GM23248 (cell line): ENCODE measurements around the gene REXO1. TPM values are rescaled to one million over a fixed set of nuclear protein-coding genes. Genes with fewer than 3 reads are reported as not detected.
"Not testable (repeated sequence)": the region's sequence is repeated elsewhere in the genome, so short reads cannot be mapped to it uniquely, and the experiment has no call there.

Experiments used
- DNase-seq: peaks from one replicate; pipeline ENCODE4 v3.0.0-alpha.2; 2015
- H2AFZ ChIP-seq: fragments of 200-600 bp; sonication (generic); 2 replicates; pipeline ENCODE4 v1.6.1; 2016; ENCODE audit warnings: antibody characterized with exemption
- H3F3A ChIP-seq: fragments of 200-600 bp; sonication (generic); 2 replicates; pipeline ENCODE4 v1.6.1; 2016; ENCODE audit warnings: mild to moderate bottlenecking, antibody characterized with exemption, mixed run types; ENCODE audit not compliant: insufficient read depth
- H3K27ac ChIP-seq: fragments of 200-600 bp; sonication (generic); 2 replicates; pipeline ENCODE4 v1.5.1; 2016; ENCODE audit warnings: mild to moderate bottlenecking
- H3K27me3 ChIP-seq: fragments of 200-600 bp; sonication (generic); replicated peaks from 2 replicates; pipeline ENCODE4 v1.6.1; 2016; ENCODE audit warnings: mild to moderate bottlenecking; ENCODE audit not compliant: insufficient read depth
- H3K36me3 ChIP-seq: fragments of 200-600 bp; sonication (generic); 2 replicates; pipeline ENCODE4 v1.6.1; 2016; ENCODE audit warnings: low read depth, mild to moderate bottlenecking
- H3K4me1 ChIP-seq: fragments of 200-600 bp; sonication (generic); 2 replicates; pipeline ENCODE4 v1.6.1; 2016; ENCODE audit warnings: mild to moderate bottlenecking; ENCODE audit not compliant: insufficient read depth
- H3K4me2 ChIP-seq: fragments of 200-600 bp; sonication (generic); one replicate; pipeline ENCODE4 v1.6.1; 2016; ENCODE audit warnings: mild to moderate bottlenecking; ENCODE audit not compliant: unreplicated experiment
- H3K4me3 ChIP-seq: fragments of 200-600 bp; sonication (generic); 2 replicates; pipeline ENCODE4 v1.5.1; 2016; ENCODE audit warnings: mild to moderate bottlenecking
- H3K79me2 ChIP-seq: fragments of 200-600 bp; sonication (generic); 2 replicates; pipeline ENCODE4 v1.6.1; 2016; ENCODE audit warnings: mild to moderate bottlenecking; ENCODE audit not compliant: insufficient read depth
- H3K9ac ChIP-seq: fragments of 200-600 bp; sonication (generic); 2 replicates; pipeline ENCODE4 v1.6.1; 2016; ENCODE audit warnings: mild to moderate bottlenecking
- H3K9me2 ChIP-seq: fragments of 200-600 bp; sonication (generic); 2 replicates; pipeline ENCODE4 v1.6.1; 2016; ENCODE audit warnings: mixed run types, mild to moderate bottlenecking, moderate library complexity; ENCODE audit not compliant: insufficient read depth
- H3K9me3 ChIP-seq: fragments of 200-600 bp; sonication (generic); one replicate; pipeline ENCODE4 v1.6.1; 2017; ENCODE audit warnings: low read depth
- H4K20me1 ChIP-seq: fragments of 200-600 bp; sonication (generic); 2 replicates; pipeline ENCODE4 v1.6.0; 2016; ENCODE audit not compliant: insufficient read depth
- EZH2 ChIP-seq: fragments of 200-600 bp; sonication (generic); IDR thresholded peaks from 2 replicates; pipeline ENCODE4 v1.6.1; 2018; ENCODE audit warnings: antibody characterized with exemption, mild to moderate bottlenecking; ENCODE audit not compliant: insufficient read depth, poor library complexity, severe bottlenecking
- EZH2phosphoT487 ChIP-seq: fragments of 200-600 bp; sonication (generic); IDR thresholded peaks from 2 replicates; pipeline ENCODE4 v1.6.1; 2018; ENCODE audit warnings: antibody characterized with exemption, moderate library complexity, mild to moderate bottlenecking, low read depth; ENCODE audit not compliant: insufficient read depth
- WGBS, 2 experiments: methylation state at CpG; one replicate each; pipeline ENCODE4 v1.1.6; 2015 to 2017; ENCODE audit warnings: low lambda C conversion rate in 2 of 2, low coverage in 1 of 2; ENCODE audit errors: missing lambda C conversion rate in 2 of 2; 5-methylcytosine and 5-hydroxymethylcytosine counted together
- in situ Hi-C: fragments of 300-500 bp; cut with MboI; formaldehyde crosslinking; loops from 2 replicates; pipeline ENCODE4 v1.15.0; 2020
- polyA plus RNA-seq: library from polyadenylated mRNA; unstranded; fragments of >200 nt; fragmentation: Nextera tagmentation; extraction: Ambion mirVana; gene quantifications from 2 replicates; pipeline ENCODE4 v1.2.1, GENCODE V29; 2016
- total RNA-seq: library from RNA; depleted of rRNA; stranded (reverse); fragments of >200 nt; shearing (Covaris generic); gene quantifications from 2 replicates; pipeline ENCODE4 v1.2.3, GENCODE V29; 2014

REXO1 gene
- total and polyA plus RNA-seq, 2 experiments from 2014 or later = 4.9 to 5.2 TPM

DNA sequence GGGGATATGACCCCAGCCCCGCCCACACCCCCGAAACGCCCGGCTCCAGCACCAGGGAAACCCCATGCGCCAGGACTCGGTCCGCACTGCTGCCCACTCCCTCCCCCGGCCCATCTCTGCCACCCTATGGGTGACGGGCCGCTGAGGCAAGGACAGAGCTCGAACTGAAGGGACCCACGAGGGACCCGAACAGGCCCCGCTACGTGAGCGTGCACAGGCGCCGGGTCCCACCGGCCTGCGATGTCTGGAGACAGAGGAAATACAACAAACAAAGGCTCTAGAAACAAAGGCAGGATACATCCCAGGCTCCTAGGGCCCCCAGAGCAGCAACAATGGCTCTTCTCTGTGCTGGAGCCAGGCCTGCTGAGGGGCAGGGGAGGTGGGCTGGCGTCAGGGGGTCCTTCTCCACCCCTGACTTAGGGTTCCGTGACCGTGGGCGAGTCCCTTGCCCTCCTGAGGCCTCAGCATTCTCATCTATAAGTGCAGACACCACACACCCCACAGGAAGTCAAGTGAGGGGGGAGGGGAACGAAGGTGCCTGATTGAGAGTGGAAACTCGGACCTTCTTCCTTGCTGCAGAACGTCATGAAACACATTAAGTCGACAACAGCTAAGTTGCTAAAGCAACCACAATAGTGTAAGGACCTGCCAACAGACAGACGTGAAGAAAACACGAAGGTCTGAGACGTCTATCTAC is 34.0 kb upstream of the REXO1 start:
- H3K9ac ChIP-seq = no peak overlapping the region
- H3K36me3 ChIP-seq = no peaks in the 10 kb centered on the region
- peak overlapping the region; percentile 18 for H3K4me2 ChIP-seq
- 0 out of 2 replicates have a peak, but pooled peaks cover 4% of the 10 kb centered on the region for H4K20me1 ChIP-seq
- H3K79me2 ChIP-seq = peaks cover 53% of the 10 kb centered on the region
- TF ChIP-seq EZH2 = no peak
- TF ChIP-seq EZH2phosphoT487 = no peak
- H2AFZ ChIP-seq = no peak overlapping the region
- H3K9me3 ChIP-seq = no peaks in the 10 kb centered on the region
- H3K27ac ChIP-seq = no peak overlapping the region
- no peak overlapping the region for H3K4me3 ChIP-seq
- no peaks in the 10 kb centered on the region for H3F3A ChIP-seq
- no peaks in the 10 kb centered on the region for H3K9me2 ChIP-seq
- in situ Hi-C loops = no loop called here
- no peak for DNase-seq
- H3K4me1 ChIP-seq = peaks cover 17% of the 10 kb centered on the region
- no peaks in the 10 kb centered on the region for H3K27me3 ChIP-seq
- WGBS, 2 experiments = 71 to 74% methylated on average over 28 to 31 of the region's 31 CpGs

DNA sequence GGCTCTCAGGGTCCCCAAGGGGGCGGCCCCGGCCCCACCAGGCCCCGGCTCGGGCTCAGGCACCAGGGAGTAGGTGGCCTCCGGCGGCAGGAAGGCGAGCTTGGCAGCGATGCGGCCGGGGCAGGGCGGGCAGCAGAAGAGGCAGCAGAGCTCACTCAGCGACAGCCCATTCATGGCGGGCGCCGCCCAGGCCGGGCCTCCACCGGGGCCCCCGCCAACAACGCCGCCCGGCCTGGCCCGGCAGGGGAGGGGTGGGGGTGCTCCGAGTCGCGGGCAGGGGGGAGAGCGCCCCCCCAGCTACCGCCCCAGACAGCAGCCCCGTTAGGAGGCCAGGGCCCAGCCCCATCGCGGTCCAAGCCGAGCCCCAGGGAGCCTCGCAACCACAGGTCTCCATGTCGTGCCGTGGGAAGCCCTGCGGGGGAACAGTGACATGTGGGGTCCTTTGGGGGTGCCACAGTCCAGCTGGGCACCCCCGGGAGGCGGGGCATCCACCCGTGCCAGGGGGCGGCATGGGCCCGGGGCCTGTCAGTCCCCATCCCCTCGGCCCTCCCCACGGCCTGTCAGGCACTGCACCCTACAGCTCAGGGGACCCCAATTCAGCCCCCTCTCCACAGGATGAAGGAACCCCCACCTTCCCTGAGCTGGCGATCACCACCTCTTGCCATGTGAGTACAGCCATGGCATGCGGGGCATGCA is 33.3 kb upstream of the REXO1 start:
- H3K9me2 ChIP-seq, DNase-seq, H3K4me3 ChIP-seq, in situ Hi-C loops, H2AFZ ChIP-seq, H3K9ac ChIP-seq, H3K9me3 ChIP-seq, H3K27ac ChIP-seq, H3K27me3 ChIP-seq, H3F3A ChIP-seq, H3K36me3 ChIP-seq, H4K20me1 ChIP-seq, H3K4me2 ChIP-seq: not testable (repeated sequence)
- 76 to 92% methylated on average over 11 to 26 of the region's 44 CpGs for WGBS, 2 experiments
- H3K4me1 ChIP-seq = peaks cover 19% of the 10 kb centered on the region
- peaks cover 53% of the 10 kb centered on the region for H3K79me2 ChIP-seq

DNA sequence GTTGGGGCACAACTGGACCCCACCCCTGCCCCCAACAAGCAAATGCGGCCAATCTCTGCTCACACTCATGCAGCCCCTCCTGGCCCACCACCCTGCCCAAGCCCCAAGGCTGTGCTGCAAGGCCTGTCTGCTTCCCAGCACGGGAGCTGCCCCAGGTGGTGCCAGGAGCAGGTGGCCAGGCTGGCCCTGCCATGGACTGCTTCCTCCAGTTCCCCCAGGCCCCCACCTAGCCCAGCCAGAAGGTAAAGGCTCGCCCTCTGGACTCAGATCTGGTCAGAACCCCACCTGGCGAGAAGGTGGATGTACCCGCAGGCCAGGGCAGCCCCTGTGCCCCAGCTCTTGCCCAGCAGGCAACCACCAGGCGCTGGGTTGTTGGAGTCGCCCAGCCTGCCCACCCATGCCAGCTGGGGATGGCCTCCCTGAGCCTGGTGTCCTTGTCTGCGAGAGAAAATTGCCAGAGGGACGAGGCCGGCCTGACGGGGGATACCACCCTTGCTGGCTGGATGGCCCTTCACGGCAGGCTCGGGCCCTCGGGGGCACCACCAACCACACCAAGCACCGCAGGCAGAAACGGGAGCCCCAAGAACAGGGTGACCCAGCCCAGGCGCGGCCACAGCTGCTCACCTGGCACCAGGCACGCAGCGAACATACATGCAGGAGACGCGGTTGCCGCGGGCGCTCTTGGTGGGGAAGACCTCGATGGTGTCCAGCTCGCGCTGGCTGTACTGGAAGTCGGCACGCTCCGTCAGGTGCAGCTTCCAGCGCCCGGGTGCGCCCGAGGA is 32.5 kb upstream of the REXO1 start:
- DNase-seq = no peak
- Histone ChIP-seq H4K20me1 (0 out of 2 replicates have a peak, but pooled peaks cover 4% of the 10 kb centered on the region), H3K9ac (no peak overlapping the region), H3K4me3 (no peak overlapping the region), H3K4me2 (no peak overlapping the region), H3F3A (no peaks in the 10 kb centered on the region), H3K79me2 (peaks cover 52% of the 10 kb centered on the region), H2AFZ (no peak overlapping the region), H3K9me3 (no peaks in the 10 kb centered on the region), H3K36me3 (no peaks in the 10 kb centered on the region), H3K27ac (no peak overlapping the region), H3K27me3 (no peaks in the 10 kb centered on the region), H3K4me1 (peaks cover 23% of the 10 kb centered on the region), H3K9me2 (no peaks in the 10 kb centered on the region)
- TF ChIP-seq EZH2phosphoT487 = no peak
- no peak for TF ChIP-seq EZH2
- in situ Hi-C loops = no loop called here
- 93 to 96% methylated on average over 22 to 34 of the region's 35 CpGs for WGBS, 2 experiments

DNA sequence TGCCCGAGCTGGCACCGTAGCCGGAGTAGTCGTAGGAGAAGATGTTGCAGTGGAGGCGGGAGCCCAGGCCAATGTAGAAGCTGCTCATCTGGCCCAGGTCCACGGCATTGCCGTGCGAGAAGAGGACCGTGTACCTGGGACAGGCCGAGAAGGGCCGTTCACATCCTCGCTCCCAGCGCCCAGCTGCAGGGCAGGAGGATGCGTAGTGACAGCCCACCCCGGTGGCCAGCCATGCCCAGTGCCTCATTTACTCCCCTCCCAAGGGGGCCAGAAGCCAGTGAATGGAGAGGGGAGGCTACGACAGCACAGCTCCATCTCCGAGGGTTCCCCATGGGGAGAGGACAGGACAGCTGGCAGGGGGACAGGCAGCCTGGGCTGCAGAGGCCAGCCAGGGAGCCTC is 31.7 kb upstream of the REXO1 start:
- Histone ChIP-seq H3K79me2 (peaks cover 57% of the 10 kb centered on the region), H3K4me1 (peaks cover 23% of the 10 kb centered on the region)
- WGBS, 2 experiments = 83% methylated on average over 14 to 17 of the region's 17 CpGs
- H3K4me3 ChIP-seq, DNase-seq, H3F3A ChIP-seq, in situ Hi-C loops, H3K27me3 ChIP-seq, H4K20me1 ChIP-seq, H3K36me3 ChIP-seq, H3K4me2 ChIP-seq, H3K27ac ChIP-seq, H3K9me3 ChIP-seq, H3K9ac ChIP-seq, H2AFZ ChIP-seq, H3K9me2 ChIP-seq: not testable (repeated sequence)

DNA sequence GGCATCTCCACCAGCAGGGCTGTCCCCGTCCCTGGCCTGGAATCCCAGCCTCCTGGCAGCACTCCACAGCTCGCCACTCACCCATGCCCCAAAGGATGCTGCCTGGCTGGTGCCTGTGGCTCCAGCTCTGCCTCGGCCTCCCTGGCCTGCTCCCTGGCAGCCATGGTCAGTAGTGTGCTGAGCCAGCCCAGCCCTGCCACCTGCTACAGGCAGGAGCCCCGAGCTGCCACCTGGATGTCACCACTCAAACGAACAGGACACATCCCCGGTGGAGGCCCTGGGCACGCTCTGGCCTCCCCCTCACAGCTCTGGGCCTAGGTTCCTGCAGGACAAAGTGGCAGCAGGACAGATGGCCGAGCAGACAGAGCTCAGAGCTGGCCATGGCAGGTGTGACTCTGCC is 30.3 kb upstream of the REXO1 start:
- H3K27me3 ChIP-seq, H3K27ac ChIP-seq, H2AFZ ChIP-seq, H4K20me1 ChIP-seq, DNase-seq, H3K36me3 ChIP-seq, in situ Hi-C loops, H3K9me2 ChIP-seq, H3K9me3 ChIP-seq, H3K9ac ChIP-seq, H3K4me2 ChIP-seq, H3K4me3 ChIP-seq: not testable (repeated sequence)
- H3F3A ChIP-seq = peaks cover 17% of the 10 kb centered on the region
- WGBS, 2 experiments = 80 to 90% methylated on average over 7 of the region's 8 CpGs
- H3K4me1 ChIP-seq = peaks cover 26% of the 10 kb centered on the region
- peaks cover 57% of the 10 kb centered on the region for H3K79me2 ChIP-seq

DNA sequence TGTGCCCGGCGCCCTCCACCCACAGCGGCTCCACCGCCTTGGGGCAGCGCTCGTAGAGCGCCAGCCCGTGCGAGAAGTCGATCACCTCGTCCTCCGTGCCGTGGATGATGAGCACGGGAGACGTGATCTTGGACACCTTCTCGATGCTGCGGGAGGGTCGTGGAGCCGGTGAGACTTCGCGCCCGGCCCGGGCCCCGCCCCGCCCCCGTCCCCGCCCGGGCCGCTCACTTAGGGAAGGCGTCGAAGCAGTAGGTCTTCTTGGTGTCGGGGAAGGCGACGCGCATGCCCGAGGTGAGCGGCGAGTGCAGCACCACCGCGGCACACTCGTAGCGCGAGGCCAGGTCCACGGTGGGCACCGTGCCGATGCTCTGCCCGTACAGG is 29.0 kb upstream of the REXO1 start:
- 57 to 60% methylated on average over 24 to 45 of the region's 47 CpGs for WGBS, 2 experiments
- DNase-seq, H4K20me1 ChIP-seq, H3K4me3 ChIP-seq, H2AFZ ChIP-seq, H3K27me3 ChIP-seq, H3K4me2 ChIP-seq, H3K9me2 ChIP-seq, H3K36me3 ChIP-seq, H3K9me3 ChIP-seq, H3K27ac ChIP-seq, in situ Hi-C loops, H3K9ac ChIP-seq: not testable (repeated sequence)
- Histone ChIP-seq H3K79me2 (peaks cover 57% of the 10 kb centered on the region), H3K4me1 (peaks cover 18% of the 10 kb centered on the region), H3F3A (peaks cover 17% of the 10 kb centered on the region)
